DND-41 (cell line): ENCODE results near the gene ZCCHC8.
"Not testable (repeated sequence)": the region's sequence is repeated elsewhere in the genome, so short reads cannot be mapped to it uniquely, and the experiment has no call there.

Experiments
- CTCF ChIP-seq: IDR thresholded peaks from 2 replicates; pipeline ENCODE4 v1.5.1; 2012; ENCODE audit warnings: borderline replicate concordance, low read length, moderate library complexity, mild to moderate bottlenecking; ENCODE audit not compliant: poor library complexity, severe bottlenecking; ENCODE audit errors: extremely low read depth
- EZH2 ChIP-seq: IDR thresholded peaks from 3 replicates; pipeline ENCODE4 v1.6.1; 2012; ENCODE audit warnings: borderline replicate concordance, low read depth, mild to moderate bottlenecking, moderate library complexity, low read length, inconsistent platforms; ENCODE audit not compliant: severe bottlenecking

GRCh38 chr12:122446390-122446789 is 54.3 kb downstream of the ZCCHC8 start:
- TF ChIP-seq CTCF, EZH2: not testable (repeated sequence)
